PFSK-1 (cell line): ENCODE results near the gene MAP3K9.

Experiments used
- FOXP2 ChIP-seq: optimal IDR thresholded peaks from 2 replicates; pipeline ENCODE3; 2011; ENCODE audit warnings: borderline replicate concordance, control low read depth, inconsistent platforms; ENCODE audit not compliant: insufficient read depth; ENCODE audit errors: extremely low read length, extremely low read depth
- POLR2AphosphoS5 ChIP-seq: IDR thresholded peaks from 2 replicates; pipeline ENCODE4 v1.6.1; 2012; ENCODE audit warnings: low read depth, mild to moderate bottlenecking, control low read depth, low read length, moderate library complexity
- REST ChIP-seq, 2 experiments: IDR thresholded peaks; 2 replicates each; pipeline versions ENCODE4 v1.6.1 to v1.8.0; 2011 to 2012; ENCODE audit warnings: low read depth in 2 of 2, low read length in 2 of 2, control low read depth in 1 of 2, inconsistent platforms in 1 of 2, mild to moderate bottlenecking in 1 of 2, moderate library complexity in 1 of 2; ENCODE audit not compliant: insufficient read depth in 1 of 2
- SIN3A ChIP-seq: IDR thresholded peaks from 2 replicates; pipeline ENCODE4 v1.6.1; 2012; ENCODE audit warnings: mild to moderate bottlenecking, low read length, moderate library complexity, borderline replicate concordance; ENCODE audit not compliant: insufficient read depth
- TAF1 ChIP-seq: IDR thresholded peaks from 2 replicates; pipeline ENCODE4 v1.6.1; 2012; ENCODE audit warnings: low read length, control low read depth, borderline replicate concordance; ENCODE audit not compliant: insufficient read depth

The MAP3K9 gene

DNA sequence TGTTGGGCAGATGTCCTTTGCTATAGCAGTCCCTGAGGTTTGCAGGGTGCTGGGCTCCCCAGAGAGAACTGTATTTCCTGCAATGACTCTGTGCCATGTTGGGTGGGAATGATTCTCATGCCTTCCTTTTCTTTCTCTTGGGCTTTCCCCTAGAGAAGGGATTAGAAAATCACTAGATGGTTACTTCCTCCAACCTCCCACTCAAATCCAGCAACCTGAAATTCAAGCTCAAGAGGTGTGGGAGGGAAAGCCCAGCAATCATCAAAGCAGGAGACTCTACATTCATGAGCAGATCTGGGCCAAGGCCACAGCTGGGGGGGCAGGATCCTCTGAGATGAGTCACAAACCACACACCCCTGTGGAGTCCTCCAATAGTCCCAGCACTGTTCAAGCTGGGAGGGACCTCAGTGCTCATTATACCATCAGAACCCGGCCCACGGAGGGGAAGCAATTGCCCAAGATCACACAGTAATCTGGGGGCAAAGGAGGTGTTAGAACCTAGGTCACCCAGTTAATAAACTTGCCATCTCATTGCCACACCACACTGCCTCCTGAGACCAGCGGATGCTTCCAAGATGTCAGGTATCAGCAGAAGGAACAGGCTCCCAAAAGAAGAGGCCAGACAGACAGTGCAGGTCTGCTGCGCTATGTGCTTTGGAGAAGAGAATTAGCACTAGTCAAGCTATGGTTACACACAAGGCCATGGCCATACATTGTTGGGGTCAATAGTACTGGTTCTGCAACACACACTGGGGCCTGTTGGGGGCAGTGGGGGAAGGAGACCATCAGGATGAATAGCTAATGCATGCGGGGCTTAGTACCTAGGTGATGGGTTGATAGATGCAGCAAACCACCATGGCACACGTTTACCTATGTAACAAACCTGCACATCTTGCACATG lies 101.9 kb downstream of the MAP3K9 start:
- TF ChIP-seq SIN3A (no peak), FOXP2 (no peak), TAF1 (no peak), POLR2AphosphoS5 (no peak), REST (IDR thresholded peaks at IDR 0.05; ENCODE audit: insufficient read depth in 1 of 2, low read depth in 2 of 2, low read length in 2 of 2) (no peak)

DNA sequence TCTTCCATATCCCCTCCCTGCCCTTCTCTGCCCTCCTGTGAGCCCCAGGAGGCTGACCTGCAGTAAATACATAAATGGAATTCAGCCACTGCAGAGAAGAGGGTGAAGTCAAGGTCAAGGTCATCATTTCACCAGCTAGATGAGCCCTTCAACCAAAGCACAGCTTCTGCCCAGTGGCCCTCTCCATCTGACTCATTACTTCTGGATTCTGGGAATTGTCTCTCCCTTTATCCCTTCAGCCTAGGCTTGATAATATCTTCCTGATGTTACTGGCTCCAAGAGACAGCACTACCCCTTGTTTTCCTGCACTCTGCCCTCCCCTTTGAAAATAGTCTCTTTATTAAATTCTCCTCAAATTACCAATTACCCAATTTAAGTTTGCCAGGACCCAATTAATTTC lies 103.1 kb downstream of the MAP3K9 start:
- TF ChIP-seq TAF1 (no peak), FOXP2 (no peak), REST (IDR thresholded peaks at IDR 0.05; ENCODE audit: insufficient read depth in 1 of 2, low read depth in 2 of 2, low read length in 2 of 2) (no peak), SIN3A (no peak), POLR2AphosphoS5 (no peak)

GRCh38 chr14:70704960-70705359 lies 104.4 kb downstream of the MAP3K9 start:
- TF ChIP-seq REST (IDR thresholded peaks at IDR 0.05; ENCODE audit: insufficient read depth in 1 of 2, low read depth in 2 of 2, low read length in 2 of 2) (no peak), FOXP2 (no peak), TAF1 (no peak), POLR2AphosphoS5 (no peak), SIN3A (no peak)

GRCh38 chr14:70702161-70702560 lies 107.2 kb downstream of the MAP3K9 start:
- TF ChIP-seq POLR2AphosphoS5 (no peak), TAF1 (no peak), FOXP2 (no peak), SIN3A (no peak), REST (IDR thresholded peaks at IDR 0.05; ENCODE audit: insufficient read depth in 1 of 2, low read depth in 2 of 2, low read length in 2 of 2) (no peak)
